PC-9 (cell line): ENCODE data around the gene LIPJ. TPM values are rescaled to one million over a fixed set of nuclear protein-coding genes. Genes with fewer than 3 reads are reported as not detected.

Experiments
- BruUV-seq: library from RNA; stranded (reverse); fragments of 400-500 nt; replicated peaks from 2 replicates; lab custom pipeline; 2021; lab: Mats Ljungman, UMichigan
- CTCF ChIA-PET: fragments of 300-600 bp; sonication (Branson Sonifier 250); formaldehyde crosslinking; loops from one replicate; lab custom pipeline; 2022; ENCODE audit warnings: antibody characterized with exemption; lab: Charles Lee
- POLR2A ChIA-PET: fragments of 300-600 bp; sonication (Branson Sonifier 250); formaldehyde crosslinking; loops from one replicate; lab custom pipeline; 2022; ENCODE audit warnings: antibody characterized with exemption; ENCODE audit not compliant: unreplicated experiment; lab: Charles Lee
- DNase-seq, 2 experiments: peaks; one replicate each; pipeline versions ENCODE4 v3.0.0 to v3.0.0-alpha.2; 2015 to 2022; ENCODE audit warnings: mixed read lengths in 1 of 2
- H2AFZ ChIP-seq: fragments of 200-600 bp; sonication (generic); 2 replicates; pipeline ENCODE4 v1.8.1; 2017; ENCODE audit warnings: antibody characterized with exemption
- H3F3A ChIP-seq: fragments of 200-600 bp; sonication (generic); 2 replicates; pipeline ENCODE4 v1.8.1; 2017; ENCODE audit warnings: antibody characterized with exemption, mild to moderate bottlenecking, low read depth; ENCODE audit not compliant: insufficient read depth
- H3K27ac ChIP-seq: fragments of 200-600 bp; sonication (generic); 2 replicates; pipeline ENCODE4 v1.6.1; 2016; ENCODE audit warnings: mixed run types
- H3K27me3 ChIP-seq: fragments of 200-600 bp; sonication (generic); 2 replicates; pipeline ENCODE4 v1.6.1; 2016; ENCODE audit warnings: low read depth, mixed run types; ENCODE audit not compliant: insufficient read depth
- H3K36me3 ChIP-seq: fragments of 200-600 bp; sonication (generic); 2 replicates; pipeline ENCODE4 v1.6.1; 2016; ENCODE audit warnings: low read depth, mixed run types
- H3K4me1 ChIP-seq: fragments of 200-600 bp; sonication (generic); replicated peaks from 2 replicates; pipeline ENCODE4 v1.6.1; 2016; ENCODE audit warnings: mixed run types; ENCODE audit not compliant: insufficient read depth
- H3K4me2 ChIP-seq: fragments of 200-600 bp; sonication (generic); 2 replicates; pipeline ENCODE4 v1.6.1; 2017; ENCODE audit warnings: mixed run types
- H3K4me3 ChIP-seq: fragments of 200-600 bp; sonication (generic); 2 replicates; pipeline ENCODE4 v1.6.1; 2016; ENCODE audit warnings: mixed run types
- H3K79me2 ChIP-seq: fragments of 200-600 bp; sonication (generic); 2 replicates; pipeline ENCODE4 v1.6.1; 2017; ENCODE audit warnings: low read depth, mixed run types
- H3K9me2 ChIP-seq: fragments of 200-600 bp; sonication (generic); 2 replicates; pipeline ENCODE4 v1.8.1; 2017; ENCODE audit warnings: mild to moderate bottlenecking; ENCODE audit not compliant: insufficient read depth
- H3K9me3 ChIP-seq: fragments of 200-600 bp; sonication (generic); 2 replicates; pipeline ENCODE4 v1.8.1; 2016; ENCODE audit warnings: low read depth; ENCODE audit not compliant: insufficient read depth
- H4K20me1 ChIP-seq: fragments of 200-600 bp; sonication (generic); 2 replicates; pipeline ENCODE4 v1.8.1; 2017; ENCODE audit not compliant: insufficient read depth
- CTCF ChIP-seq: fragments of 200-600 bp; sonication (generic); conservative IDR thresholded peaks from 2 replicates; pipeline ENCODE4 v1.6.1; 2017; ENCODE audit warnings: mixed run types, antibody characterized with exemption, mild to moderate bottlenecking, moderate library complexity
- EZH2 ChIP-seq: fragments of 200-600 bp; sonication (generic); IDR thresholded peaks from 2 replicates; pipeline ENCODE4 v1.8.0; 2017; ENCODE audit warnings: antibody characterized with exemption, low read depth
- intact Hi-C: fragments of 100-400 bp; cut with micrococcal nuclease; formaldehyde crosslinking; loops from one replicate; pipeline ENCODE4 v1.10.0; 2022; ENCODE audit not compliant: unreplicated experiment
- total RNA-seq: library from RNA; stranded (reverse); gene quantifications from 2 replicates; pipeline ENCODE4 v1.2.3, GENCODE V29; 2021

LIPJ gene
- total RNA-seq, 1 experiment from 2014 or later: not detected

GRCh38 chr10:88540351-88540750 is 46.2 kb upstream of the LIPJ start:
- Histone ChIP-seq H3K36me3 (no peaks in the 10 kb centered on the region), H3K27me3 (no peaks in the 10 kb centered on the region), H3K27ac (no peak overlapping the region), H3K4me1 (no peaks in the 10 kb centered on the region), H3K9me2 (no peaks in the 10 kb centered on the region), H3K4me3 (no peak overlapping the region), H3F3A (no peaks in the 10 kb centered on the region), H3K4me2 (no peak overlapping the region), H4K20me1 (no peaks in the 10 kb centered on the region), H3K79me2 (no peaks in the 10 kb centered on the region), H3K9me3 (no peaks in the 10 kb centered on the region), H2AFZ (no peak overlapping the region)
- TF ChIP-seq CTCF: no peak
- no peak for TF ChIP-seq EZH2
- DNase-seq: no peak
- intact Hi-C loops: no loop called here
- BruUV-seq: no TSS peak
- POLR2A ChIA-PET: no interaction called here
- CTCF ChIA-PET: no interaction called here

- no peak overlapping the region for H3K4me3 ChIP-seq
- H3K79me2 ChIP-seq: no peaks in the 10 kb centered on the region
- H3K4me1 ChIP-seq: no peaks in the 10 kb centered on the region
- POLR2A ChIA-PET: no interaction called here
- BruUV-seq: no TSS peak
- H3K36me3 ChIP-seq: no peaks in the 10 kb centered on the region
- no peaks in the 10 kb centered on the region for H3K9me2 ChIP-seq
- no peak overlapping the region for H2AFZ ChIP-seq
- no peaks in the 10 kb centered on the region for H4K20me1 ChIP-seq
- no peaks in the 10 kb centered on the region for H3K27me3 ChIP-seq
- no peak overlapping the region for H3K27ac ChIP-seq
- TF ChIP-seq CTCF: no peak
- no peak for TF ChIP-seq EZH2
- H3K9me3 ChIP-seq: no peaks in the 10 kb centered on the region
- no peak overlapping the region for H3K4me2 ChIP-seq
- DNase-seq: no peak
- no peaks in the 10 kb centered on the region for H3F3A ChIP-seq
- intact Hi-C loops: no loop called here
- CTCF ChIA-PET: no interaction called here
Measured at GRCh38 chr10:88541116-88541626, 45.4 kb upstream of the LIPJ start.

GRCh38 chr10:88542522-88542921 is 44.0 kb upstream of the LIPJ start:
- Histone ChIP-seq H3K4me2 (no peak overlapping the region), H3K27me3 (no peaks in the 10 kb centered on the region), H2AFZ (no peak overlapping the region), H4K20me1 (no peaks in the 10 kb centered on the region), H3K9me3 (no peaks in the 10 kb centered on the region), H3K79me2 (no peaks in the 10 kb centered on the region), H3K9me2 (no peaks in the 10 kb centered on the region), H3K36me3 (no peaks in the 10 kb centered on the region), H3F3A (no peaks in the 10 kb centered on the region), H3K27ac (no peak overlapping the region), H3K4me3 (no peak overlapping the region), H3K4me1 (no peaks in the 10 kb centered on the region)
- DNase-seq: no peak
- ChIA-PET POLR2A (no interaction called here), CTCF (no interaction called here)
- intact Hi-C loops: no loop called here
- TF ChIP-seq CTCF: no peak
- no peak for TF ChIP-seq EZH2
- no TSS peak for BruUV-seq
